Lower lobe of right lung (tissue), 2 donors: Measurements from ENCODE around the gene PHACTR3. TPM values are rescaled to one million over a fixed set of nuclear protein-coding genes. Genes with fewer than 3 reads are reported as not detected.

Experiments used
- ATAC-seq, 2 donors: fragments of 200-7000 bp; cut with Tn5 transposase; one replicate each; pipeline ENCODE4 v1.9.1; 2020 to 2022; ENCODE audit warnings: mild to moderate bottlenecking in 2 of 2, moderate library complexity in 2 of 2
- DNase-seq: peaks from one replicate; pipeline ENCODE4 v3.0.0-alpha.2; 2020
- H3K27ac ChIP-seq: fragments of 200-600 bp; one replicate; pipeline ENCODE4 v1.8.0; 2022
- H3K27me3 ChIP-seq: fragments of 200-600 bp; one replicate; pipeline ENCODE4 v1.8.0; 2022; ENCODE audit warnings: low read depth
- H3K36me3 ChIP-seq: fragments of 200-600 bp; one replicate; pipeline ENCODE4 v1.8.0; 2022; ENCODE audit warnings: mild to moderate bottlenecking
- H3K4me1 ChIP-seq: fragments of 200-600 bp; one replicate; pipeline ENCODE4 v1.8.0; 2022
- H3K4me3 ChIP-seq: fragments of 200-600 bp; one replicate; pipeline ENCODE4 v1.8.0; 2022; ENCODE audit warnings: mild to moderate bottlenecking
- H3K9me3 ChIP-seq: fragments of 200-600 bp; one replicate; pipeline ENCODE4 v1.8.0; 2022
- CTCF ChIP-seq: fragments of 200-600 bp; IDR thresholded peaks from one replicate; pipeline ENCODE4 v1.8.0; 2022; ENCODE audit warnings: antibody characterized with exemption, mild to moderate bottlenecking
- intact Hi-C: fragments of 100-400 bp; cut with DNase I; formaldehyde crosslinking; loops from one replicate; pipeline ENCODE4 v1.11.0; 2022
- total RNA-seq: library from RNA; stranded (reverse); fragmentation: NEBNext Ultra II Directional; extraction: Animal tissue kit (Norgen Biotek cat#: 25700); gene quantifications from one replicate; pipeline ENCODE4 v1.2.1, GENCODE V29; 2021
- donor health status: DM: no; HTN: yes; CAD: no; lungs with severe emphysema.

The PHACTR3 gene
- total RNA-seq, 1 donor from 2014 or later, result 9.0 TPM

- Histone ChIP-seq H3K27me3 (peaks cover 33% of the 10 kb centered on the region), H3K36me3 (no peaks in the 10 kb centered on the region), H3K4me3 (no peak overlapping the region), H3K4me1 (no peaks in the 10 kb centered on the region), H3K9me3 (no peaks in the 10 kb centered on the region), H3K27ac (no peak overlapping the region)
- ATAC-seq (no peak), DNase-seq (no peak)
- no peak for TF ChIP-seq CTCF
- intact Hi-C loops, result no loop called here
These were observed 131.1 kb downstream of the PHACTR3 start for GRCh38 chr20:59735486-59735885.

DNA sequence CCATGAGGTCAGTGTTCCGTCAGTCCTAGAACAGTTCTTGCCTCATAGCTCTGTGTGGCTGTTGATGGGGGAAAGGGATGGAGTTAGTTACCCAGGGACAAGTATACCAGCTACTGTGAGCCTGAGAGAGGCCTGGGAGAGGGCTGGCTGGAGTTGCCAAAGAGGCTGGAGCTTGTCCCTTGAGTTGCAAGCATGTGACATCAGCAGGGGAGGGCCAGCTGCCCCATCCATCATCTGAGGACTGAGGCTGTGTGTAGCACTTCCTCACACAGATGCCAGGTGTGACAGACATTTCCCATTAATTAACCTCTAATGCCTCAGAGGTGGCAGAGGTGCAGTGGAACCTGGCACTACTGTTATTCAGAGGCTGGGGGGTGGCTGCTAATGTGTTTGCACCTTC lies 131.6 kb downstream of the PHACTR3 start:
- Histone ChIP-seq H3K36me3 (no peaks in the 10 kb centered on the region), H3K9me3 (no peaks in the 10 kb centered on the region), H3K4me1 (no peaks in the 10 kb centered on the region), H3K27ac (no peak overlapping the region), H3K4me3 (no peak overlapping the region), H3K27me3 (peaks cover 33% of the 10 kb centered on the region)
- DNase-seq (no peak), ATAC-seq (no peak)
- intact Hi-C loops, result no loop called here
- no peak for TF ChIP-seq CTCF

DNA sequence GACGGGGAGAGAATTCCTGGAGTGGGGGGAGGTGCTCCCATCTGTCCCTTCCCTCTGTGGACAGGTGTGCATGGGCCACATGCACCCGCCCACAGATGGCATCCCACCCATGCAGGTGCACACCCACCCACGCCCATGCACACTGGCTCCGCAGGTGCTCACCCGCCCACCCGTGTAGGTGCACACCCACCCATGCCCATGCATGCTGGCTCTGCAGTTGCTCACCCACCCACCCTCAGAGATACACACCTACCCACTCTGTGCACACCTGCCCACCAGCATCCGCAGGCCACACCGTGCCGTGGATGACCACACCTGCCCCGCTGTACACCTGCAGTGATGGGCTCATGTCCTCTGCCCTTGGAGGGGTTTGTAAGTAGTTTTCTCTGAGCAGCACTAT lies 132.0 kb downstream of the PHACTR3 start:
- Histone ChIP-seq H3K27ac (no peak overlapping the region), H3K9me3 (no peaks in the 10 kb centered on the region), H3K4me3 (no peak overlapping the region), H3K4me1 (no peaks in the 10 kb centered on the region), H3K27me3 (peaks cover 33% of the 10 kb centered on the region), H3K36me3 (no peaks in the 10 kb centered on the region)
- DNase-seq, result no peak
- intact Hi-C loops, result no loop called here
- TF ChIP-seq CTCF, result no peak
- ATAC-seq, result no peak

- Histone ChIP-seq H3K9me3 (no peaks in the 10 kb centered on the region), H3K36me3 (no peaks in the 10 kb centered on the region), H3K27ac (no peak overlapping the region), H3K27me3 (peaks cover 33% of the 10 kb centered on the region), H3K4me1 (no peaks in the 10 kb centered on the region), H3K4me3 (no peak overlapping the region)
- ATAC-seq (no peak), DNase-seq (no peak)
- no peak for TF ChIP-seq CTCF
- intact Hi-C loops, result no loop called here
These were observed 132.8 kb downstream of the PHACTR3 start for GRCh38 chr20:59737073-59737666.

GRCh38 chr20:59737816-59738215 lies 133.5 kb downstream of the PHACTR3 start:
- no peaks in the 10 kb centered on the region for H3K36me3 ChIP-seq
- TF ChIP-seq CTCF, result no peak
- ATAC-seq, result no peak
- no peak for DNase-seq
- no peak overlapping the region for H3K4me3 ChIP-seq
- H3K4me1 ChIP-seq, result no peaks in the 10 kb centered on the region
- intact Hi-C loops, result no loop called here
- no peak overlapping the region for H3K27ac ChIP-seq
- peaks cover 33% of the 10 kb centered on the region for H3K27me3 ChIP-seq
- no peaks in the 10 kb centered on the region for H3K9me3 ChIP-seq
